ENCODE data around the gene SYNM. TPM values are rescaled to one million over a fixed set of nuclear protein-coding genes. Genes with fewer than 3 reads are reported as not detected.

SYNM gene
- total and polyA plus RNA-seq, 2 experiments from 2014 or later: 0.18 to 0.97 TPM

DNA sequence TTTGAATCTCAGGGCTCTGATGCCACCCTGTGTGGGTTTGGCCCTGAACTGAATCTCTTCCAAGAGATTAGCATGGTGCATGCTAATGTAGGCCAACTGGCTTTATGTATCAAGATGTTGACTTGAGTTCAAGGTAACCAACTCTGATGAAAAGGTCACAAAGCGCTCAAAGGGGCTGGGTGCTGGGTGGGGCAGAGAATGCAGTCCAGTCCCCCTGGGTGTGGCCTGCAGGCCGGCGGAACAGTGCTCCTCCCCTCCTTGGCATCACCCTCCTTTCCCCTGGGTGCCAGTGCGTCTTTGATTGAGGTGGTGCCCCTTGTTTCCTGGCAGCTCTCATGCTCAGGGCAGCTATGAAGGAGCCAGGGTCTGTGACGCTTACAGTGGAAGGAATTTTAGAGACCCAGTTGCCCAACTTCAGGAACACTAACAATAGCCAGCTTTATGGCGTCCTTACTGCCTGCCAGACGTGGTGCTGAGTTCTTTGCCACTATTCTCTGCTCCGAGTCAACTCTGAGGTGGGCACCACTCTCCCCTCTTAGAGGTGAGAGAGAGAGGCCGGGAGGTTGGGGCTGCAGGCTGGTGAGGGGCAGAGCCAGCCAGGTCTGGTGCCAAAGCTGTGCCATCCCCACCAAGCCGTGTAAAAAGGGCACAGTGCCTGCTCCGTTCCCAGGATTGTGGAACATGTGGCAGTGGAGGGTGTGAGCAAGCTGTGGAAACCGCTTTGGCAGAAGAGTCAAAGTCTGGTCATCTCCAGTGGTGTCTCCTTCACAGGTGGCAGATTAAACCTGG lies 9.8 kb downstream of the SYNM start:
- H3F3A ChIP-seq (ENCODE audit: insufficient read depth): no peaks in the 10 kb centered on the region
- no peak overlapping the region for H3K4me3 ChIP-seq
- H3K27ac ChIP-seq: no peak overlapping the region
- TF ChIP-seq EZH2 (IDR thresholded peaks at IDR 0.05; ENCODE audit: insufficient read depth, poor library complexity, severe bottlenecking) (no peak), EZH2phosphoT487 (IDR thresholded peaks at IDR 0.05; ENCODE audit: insufficient read depth, low read depth) (no peak)
- no peaks in the 10 kb centered on the region for H3K9me2 ChIP-seq (ENCODE audit: insufficient read depth)
- in situ Hi-C loops (cut with MboI): loop anchor here (25.0 kb wide), 1 partner anchor 623 kb away; the partner anchor contains the start of gene LYSMD4
- H4K20me1 ChIP-seq (ENCODE audit: insufficient read depth): no peaks in the 10 kb centered on the region
- H3K79me2 ChIP-seq (ENCODE audit: insufficient read depth): no peaks in the 10 kb centered on the region
- H3K4me1 ChIP-seq (ENCODE audit: insufficient read depth): 0 out of 2 replicates have a peak, but pooled peaks cover 4% of the 10 kb centered on the region
- no peak for DNase-seq
- no peaks in the 10 kb centered on the region for H3K9me3 ChIP-seq (ENCODE audit: low read depth)
- WGBS, 2 experiments (ENCODE audit: low coverage in 1 of 2, low lambda C conversion rate in 2 of 2, missing lambda C conversion rate in 2 of 2): 74 to 80% methylated on average over 12 of the region's 12 CpGs
- no peaks in the 10 kb centered on the region for H3K27me3 ChIP-seq (replicated peaks; ENCODE audit: insufficient read depth)
- H3K36me3 ChIP-seq (ENCODE audit: low read depth): no peaks in the 10 kb centered on the region
- H3K9ac ChIP-seq: no peak overlapping the region
- H2AFZ ChIP-seq: no peak overlapping the region
- H3K4me2 ChIP-seq (ENCODE audit: unreplicated experiment): no peak overlapping the region

DNA sequence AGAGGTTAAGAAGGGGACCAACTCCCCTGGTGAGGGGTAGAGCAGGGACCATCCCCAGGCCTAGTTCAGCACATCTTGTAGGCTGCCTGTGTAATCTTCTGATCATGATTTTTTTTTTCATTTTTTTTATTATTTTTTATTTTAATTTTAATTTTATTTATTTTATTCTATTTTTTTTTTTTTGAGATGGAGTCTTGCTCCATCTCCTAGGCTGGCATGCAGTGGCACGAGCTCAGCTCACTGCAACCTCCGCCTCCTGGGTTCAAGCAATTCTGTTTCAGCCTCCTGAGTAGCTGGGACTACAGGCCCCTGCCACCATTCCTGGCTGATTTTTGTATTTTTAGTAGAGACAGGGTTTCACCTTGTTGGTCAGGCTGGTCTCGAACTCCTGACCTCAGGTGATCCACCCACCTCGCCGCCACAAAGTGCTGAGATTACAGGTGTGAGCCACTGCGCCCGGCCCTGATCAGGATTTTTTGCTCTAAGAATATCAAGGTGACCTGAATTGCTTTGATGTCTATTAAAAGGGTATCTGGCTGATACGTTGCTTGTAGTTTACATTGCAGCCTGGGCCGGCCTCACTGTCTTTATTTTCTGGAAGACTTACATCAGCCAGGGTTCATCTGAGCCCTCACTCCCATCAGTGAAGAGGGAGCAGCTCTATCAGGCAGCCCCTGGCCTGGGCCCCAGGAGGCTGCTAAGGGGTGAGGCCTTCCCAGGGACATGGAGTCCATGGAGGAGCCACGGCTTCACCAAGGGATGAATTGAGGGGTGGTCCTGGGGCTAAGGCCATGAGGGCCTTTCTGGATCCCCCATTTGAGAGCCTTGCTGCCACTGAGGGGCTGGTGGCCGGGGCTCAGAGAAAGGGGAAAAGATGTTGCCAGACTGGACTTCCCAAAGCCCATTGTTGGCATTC lies 10.7 kb downstream of the SYNM start:
- Histone ChIP-seq H3K4me3 (no peak overlapping the region), H3K79me2 (ENCODE audit: insufficient read depth) (no peaks in the 10 kb centered on the region), H3K9me2 (ENCODE audit: insufficient read depth) (no peaks in the 10 kb centered on the region), H3K9me3 (ENCODE audit: low read depth) (no peaks in the 10 kb centered on the region), H3K27ac (no peak overlapping the region), H4K20me1 (ENCODE audit: insufficient read depth) (no peaks in the 10 kb centered on the region), H3K4me1 (ENCODE audit: insufficient read depth) (0 out of 2 replicates have a peak, but pooled peaks cover 4% of the 10 kb centered on the region), H3K4me2 (ENCODE audit: unreplicated experiment) (no peak overlapping the region), H3K27me3 (replicated peaks; ENCODE audit: insufficient read depth) (no peaks in the 10 kb centered on the region), H3K36me3 (ENCODE audit: low read depth) (no peaks in the 10 kb centered on the region), H2AFZ (no peak overlapping the region), H3K9ac (no peak overlapping the region), H3F3A (ENCODE audit: insufficient read depth) (no peaks in the 10 kb centered on the region)
- 79 to 85% methylated on average over 11 of the region's 11 CpGs for WGBS, 2 experiments (ENCODE audit: low coverage in 1 of 2, low lambda C conversion rate in 2 of 2, missing lambda C conversion rate in 2 of 2)
- in situ Hi-C loops (cut with MboI): loop anchor here (25.0 kb wide), 1 partner anchor 622 kb away; the partner anchor contains the start of gene LYSMD4
- TF ChIP-seq EZH2phosphoT487 (IDR thresholded peaks at IDR 0.05; ENCODE audit: insufficient read depth, low read depth) (no peak), EZH2 (IDR thresholded peaks at IDR 0.05; ENCODE audit: insufficient read depth, poor library complexity, severe bottlenecking) (no peak)
- DNase-seq: no peak

DNA sequence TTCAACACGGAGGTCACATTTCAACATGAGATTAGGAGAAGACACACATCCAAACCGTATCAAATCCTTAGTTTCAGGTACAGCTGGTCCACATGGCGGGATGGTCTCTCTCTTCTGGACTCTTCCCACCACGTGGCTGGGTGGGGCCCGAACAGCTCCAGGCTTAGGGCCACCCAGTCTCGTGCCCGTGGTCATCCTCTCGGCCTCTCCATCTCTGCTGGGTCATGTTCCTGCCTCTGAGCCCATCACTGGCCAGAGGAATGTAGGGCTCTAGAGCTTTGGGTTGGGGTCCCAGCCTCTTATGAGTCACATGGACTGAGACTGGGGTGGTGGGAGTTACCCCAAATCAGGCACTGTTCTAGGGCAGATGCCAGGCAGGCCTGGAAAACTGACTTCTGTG lies 12.2 kb downstream of the SYNM start:
- DNase-seq: no peak
- TF ChIP-seq EZH2 (IDR thresholded peaks at IDR 0.05; ENCODE audit: insufficient read depth, poor library complexity, severe bottlenecking) (no peak), EZH2phosphoT487 (IDR thresholded peaks at IDR 0.05; ENCODE audit: insufficient read depth, low read depth) (no peak)
- Histone ChIP-seq H2AFZ (no peak overlapping the region), H3K36me3 (ENCODE audit: low read depth) (no peaks in the 10 kb centered on the region), H3K27ac (no peak overlapping the region), H3K4me2 (ENCODE audit: unreplicated experiment) (no peak overlapping the region), H3K9ac (no peak overlapping the region), H3K9me3 (ENCODE audit: low read depth) (no peaks in the 10 kb centered on the region), H3K79me2 (ENCODE audit: insufficient read depth) (no peaks in the 10 kb centered on the region), H3K4me3 (no peak overlapping the region), H3K27me3 (replicated peaks; ENCODE audit: insufficient read depth) (no peaks in the 10 kb centered on the region), H3F3A (ENCODE audit: insufficient read depth) (no peaks in the 10 kb centered on the region), H3K9me2 (ENCODE audit: insufficient read depth) (no peaks in the 10 kb centered on the region), H3K4me1 (ENCODE audit: insufficient read depth) (no peaks in the 10 kb centered on the region), H4K20me1 (ENCODE audit: insufficient read depth) (no peaks in the 10 kb centered on the region)
- in situ Hi-C loops (cut with MboI): loop anchor here (25.0 kb wide), 1 partner anchor 620 kb away; the partner anchor contains the start of gene LYSMD4
- 79% methylated on average over 6 to 8 of the region's 8 CpGs for WGBS, 2 experiments (ENCODE audit: low coverage in 1 of 2, low lambda C conversion rate in 2 of 2, missing lambda C conversion rate in 2 of 2)

DNA sequence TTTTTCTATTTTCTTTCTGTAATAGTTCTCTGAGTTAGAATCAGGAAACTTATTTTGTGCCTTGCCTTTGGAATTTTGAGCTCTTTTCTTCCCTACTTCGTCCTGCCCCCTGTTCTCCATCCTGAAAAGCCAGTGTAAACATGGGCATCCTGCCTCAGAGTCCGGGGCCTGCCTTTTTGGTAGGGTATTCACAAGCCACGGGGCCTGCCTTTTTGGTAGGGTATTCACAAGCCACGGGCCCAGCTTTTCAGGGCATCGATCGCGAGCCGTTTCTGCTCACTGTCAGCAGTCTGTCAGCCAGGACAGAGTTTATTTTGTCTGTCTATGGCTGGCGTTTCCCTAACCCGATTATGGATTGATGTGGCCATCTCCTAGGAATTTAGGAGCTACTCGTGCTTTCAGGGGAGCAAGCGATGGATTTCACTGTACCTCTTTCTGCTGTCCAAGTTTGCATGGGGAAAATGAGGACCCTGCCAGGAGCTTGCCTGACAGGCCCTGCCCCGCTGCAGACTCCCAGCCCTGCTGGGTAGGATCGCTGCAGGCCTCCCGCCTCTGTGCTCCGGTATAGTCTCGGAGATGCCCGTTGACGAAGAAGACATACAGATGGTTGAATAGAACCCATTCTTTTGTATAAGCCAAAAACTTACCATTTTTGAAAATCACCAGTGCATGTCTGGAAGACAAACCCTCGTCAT lies 12.8 kb downstream of the SYNM start:
- WGBS, 2 experiments (ENCODE audit: low coverage in 1 of 2, low lambda C conversion rate in 2 of 2, missing lambda C conversion rate in 2 of 2): 94 to 95% methylated on average over 20 of the region's 20 CpGs
- no peaks in the 10 kb centered on the region for H3K9me2 ChIP-seq (ENCODE audit: insufficient read depth)
- H3F3A ChIP-seq (ENCODE audit: insufficient read depth): no peaks in the 10 kb centered on the region
- H3K27ac ChIP-seq: no peak overlapping the region
- H3K4me2 ChIP-seq (ENCODE audit: unreplicated experiment): no peak overlapping the region
- in situ Hi-C loops (cut with MboI): loop anchor here (25.0 kb wide), 1 partner anchor 620 kb away; the partner anchor contains the start of gene LYSMD4
- no peak overlapping the region for H2AFZ ChIP-seq
- H3K4me1 ChIP-seq (ENCODE audit: insufficient read depth): no peaks in the 10 kb centered on the region; the same call in 1 of the 2 replicates
- no peaks in the 10 kb centered on the region for H3K9me3 ChIP-seq (ENCODE audit: low read depth)
- no peaks in the 10 kb centered on the region for H3K27me3 ChIP-seq (replicated peaks; ENCODE audit: insufficient read depth)
- H3K9ac ChIP-seq: no peak overlapping the region
- no peak for TF ChIP-seq EZH2phosphoT487 (IDR thresholded peaks at IDR 0.05; ENCODE audit: insufficient read depth, low read depth)
- no peak for TF ChIP-seq EZH2 (IDR thresholded peaks at IDR 0.05; ENCODE audit: insufficient read depth, poor library complexity, severe bottlenecking)
- no peak overlapping the region for H3K4me3 ChIP-seq
- H4K20me1 ChIP-seq (ENCODE audit: insufficient read depth): no peaks in the 10 kb centered on the region
- H3K79me2 ChIP-seq (ENCODE audit: insufficient read depth): no peaks in the 10 kb centered on the region
- H3K36me3 ChIP-seq (ENCODE audit: low read depth): no peaks in the 10 kb centered on the region
- DNase-seq: no peak

All from GM23248 (cell line).